ENCODE data around the gene SAMD4A.

GRCh38 chr14:54738009-54738408 lies 171.1 kb downstream of the SAMD4A start:
- TF ChIP-seq EZH2phosphoT487 (IDR thresholded peaks at IDR 0.05; ENCODE audit: insufficient read depth, low read depth) (no peak), EZH2 (IDR thresholded peaks at IDR 0.05; ENCODE audit: insufficient read depth, poor library complexity, severe bottlenecking) (no peak)
